GM19468 (cell line): ENCODE measurements around the gene B4GALT1.
"Not testable (repeated sequence)": the region's sequence is repeated elsewhere in the genome, so short reads cannot be mapped to it uniquely, and the experiment has no call there.

Experiments used
- ATAC-seq: cut with Tn5 transposase; IDR thresholded peaks from one replicate; pipeline ENCODE4 v1.9.1; 2021; ENCODE audit warnings: mild to moderate bottlenecking, moderate library complexity, moderate number of reproducible peaks; ENCODE audit not compliant: unreplicated experiment; ENCODE audit errors: extremely low read depth

B4GALT1 gene

GRCh38 chr9:33185858-33186257 is 18.7 kb upstream of the B4GALT1 start:
- no peak for ATAC-seq

GRCh38 chr9:33185406-33185805 is 18.3 kb upstream of the B4GALT1 start:
- no peak for ATAC-seq

- no peak for ATAC-seq
These were observed 17.8 kb upstream of the B4GALT1 start for GRCh38 chr9:33184963-33185362.

GRCh38 chr9:33182519-33182918 is 15.4 kb upstream of the B4GALT1 start:
- no peak for ATAC-seq

- no peak for ATAC-seq
These were observed 13.5 kb upstream of the B4GALT1 start for GRCh38 chr9:33180526-33181184.

GRCh38 chr9:33178972-33179697 is 12.0 kb upstream of the B4GALT1 start:
- ATAC-seq: no peak

GRCh38 chr9:33177639-33178038 is 10.5 kb upstream of the B4GALT1 start:
- ATAC-seq: peak; percentile 65

GRCh38 chr9:33177086-33177485 is 9.9 kb upstream of the B4GALT1 start:
- no peak for ATAC-seq

GRCh38 chr9:33175649-33176325 is 8.7 kb upstream of the B4GALT1 start:
- no peak for ATAC-seq

GRCh38 chr9:33172256-33173238 is 5.4 kb upstream of the B4GALT1 start:
- ATAC-seq: no peak

- ATAC-seq: no peak
These were observed 3.6 kb upstream of the B4GALT1 start for GRCh38 chr9:33170464-33171415.

GRCh38 chr9:33168941-33169544 is 1.9 kb upstream of the B4GALT1 start:
- no peak for ATAC-seq

GRCh38 chr9:33167972-33168461 is 881 bp upstream of the B4GALT1 start:
- no peak for ATAC-seq

GRCh38 chr9:33166231-33167083 is 679 bp downstream of the B4GALT1 start:
- no peak for ATAC-seq

GRCh38 chr9:33165263-33166151 is 1.6 kb downstream of the B4GALT1 start:
- peak; percentile 15 for ATAC-seq

GRCh38 chr9:33164921-33165262 is 2.2 kb downstream of the B4GALT1 start:
- not testable (repeated sequence) for ATAC-seq
